H1 (cell line): Measurements from ENCODE around the gene ARHGEF16.

Experiments used
- CTCF ChIP-seq, 3 experiments: IDR thresholded peaks; 1 replicate in 2 of 3; 2 replicates in 1 of 3; pipeline versions ENCODE4 v1.5.1 to v1.6.1; 2011; ENCODE audit warnings: low read length in 3 of 3, mild to moderate bottlenecking in 3 of 3, inconsistent platforms in 2 of 3, low read depth in 1 of 3, moderate library complexity in 1 of 3; ENCODE audit not compliant: insufficient read depth in 1 of 3; ENCODE audit errors: control extremely low read depth in 1 of 3
- EGR1 ChIP-seq: IDR thresholded peaks from 2 replicates; pipeline ENCODE4 v1.6.1; 2011; ENCODE audit warnings: low read depth, low read length, borderline replicate concordance
- EP300 ChIP-seq, 2 experiments: IDR thresholded peaks; 1 replicate in 1 of 2; 2 replicates in 1 of 2; pipeline ENCODE4 v1.6.1; 2011 to 2012; ENCODE audit warnings: low read depth in 2 of 2, low read length in 2 of 2, mild to moderate bottlenecking in 2 of 2, borderline replicate concordance in 1 of 2, inconsistent platforms in 1 of 2, moderate library complexity in 1 of 2
- HDAC2 ChIP-seq, 2 experiments: fragments of 300-600 bp in 1 of 2; sonication (generic) in 1 of 2; IDR thresholded peaks; 2 replicates each; pipeline ENCODE4 v1.6.1; 2011 to 2012; ENCODE audit warnings: low read depth in 2 of 2, low read length in 2 of 2, mild to moderate bottlenecking in 2 of 2, moderate library complexity in 2 of 2, borderline replicate concordance in 1 of 2, inconsistent platforms in 1 of 2
- POLR2A ChIP-seq, 2 experiments: IDR thresholded peaks; 1 replicate in 1 of 2; 2 replicates in 1 of 2; pipeline ENCODE4 v1.6.1; 2011; ENCODE audit warnings: low read depth in 2 of 2, low read length in 2 of 2, mild to moderate bottlenecking in 2 of 2; ENCODE audit errors: control extremely low read depth in 1 of 2
- POLR2AphosphoS5 ChIP-seq: IDR thresholded peaks from 2 replicates; pipeline ENCODE4 v1.6.1; 2011; ENCODE audit warnings: low read depth, low read length
- RAD21 ChIP-seq, 2 experiments: IDR thresholded peaks in 1 of 2; conservative IDR thresholded peaks in 1 of 2; 2 replicates each; pipeline ENCODE4 v1.6.1; 2011; ENCODE audit warnings: low read depth in 2 of 2, low read length in 2 of 2, improper control_type of control experiment in 1 of 2, inconsistent platforms in 1 of 2, mild to moderate bottlenecking in 1 of 2, moderate library complexity in 1 of 2
- SIN3A ChIP-seq, 2 experiments: IDR thresholded peaks in 1 of 2; conservative IDR thresholded peaks in 1 of 2; 2 replicates each; pipeline ENCODE4 v1.6.1; 2011 to 2012; ENCODE audit warnings: low read length in 2 of 2, improper control_type of control experiment in 1 of 2, low read depth in 1 of 2, mild to moderate bottlenecking in 1 of 2
- SRF ChIP-seq: IDR thresholded peaks from 2 replicates; pipeline ENCODE4 v1.6.1; 2011; ENCODE audit warnings: mild to moderate bottlenecking, low read depth, low read length, moderate library complexity
- TEAD4 ChIP-seq: IDR thresholded peaks from 2 replicates; pipeline ENCODE4 v1.6.1; 2012; ENCODE audit warnings: low read depth, low read length, inconsistent platforms, mixed read lengths

GRCh38 chr1:3441410-3441847, 13.0 kb upstream of the ARHGEF16 start:
- TF ChIP-seq POLR2AphosphoS5 = no peak
- TF ChIP-seq SIN3A (conservative IDR thresholded peaks at IDR 0.05 in 1 of 2, IDR thresholded peaks at IDR 0.05 in 1 of 2; ENCODE audit: low read depth in 1 of 2, low read length in 2 of 2) = no peak
- no peak for TF ChIP-seq POLR2A (IDR thresholded peaks at IDR 0.05; ENCODE audit: control extremely low read depth in 1 of 2, low read depth in 2 of 2, low read length in 2 of 2)
- no peak for TF ChIP-seq EP300 (IDR thresholded peaks at IDR 0.05; ENCODE audit: borderline replicate concordance in 1 of 2, low read depth in 2 of 2, low read length in 2 of 2)
- TF ChIP-seq TEAD4 = no peak
- TF ChIP-seq EGR1 = no peak
- TF ChIP-seq HDAC2 (IDR thresholded peaks at IDR 0.05; ENCODE audit: borderline replicate concordance in 1 of 2, low read depth in 2 of 2, low read length in 2 of 2) = no peak
- no peak for TF ChIP-seq CTCF (IDR thresholded peaks at IDR 0.05; ENCODE audit: control extremely low read depth in 1 of 3, insufficient read depth in 1 of 3, low read depth in 1 of 3, low read length in 3 of 3)
- no peak for TF ChIP-seq SRF
- TF ChIP-seq RAD21 (IDR thresholded peaks at IDR 0.05 in 1 of 2, conservative IDR thresholded peaks at IDR 0.05 in 1 of 2; ENCODE audit: low read depth in 2 of 2, low read length in 2 of 2) = no peak
